NAMALWA (cell line): ENCODE data around the gene PCSK6.

ENCODE experiments used
- DNase-seq: peaks from one replicate; pipeline ENCODE4 v3.0.0-alpha.2; 2015; ENCODE audit warnings: low spot score

PCSK6 gene

DNA sequence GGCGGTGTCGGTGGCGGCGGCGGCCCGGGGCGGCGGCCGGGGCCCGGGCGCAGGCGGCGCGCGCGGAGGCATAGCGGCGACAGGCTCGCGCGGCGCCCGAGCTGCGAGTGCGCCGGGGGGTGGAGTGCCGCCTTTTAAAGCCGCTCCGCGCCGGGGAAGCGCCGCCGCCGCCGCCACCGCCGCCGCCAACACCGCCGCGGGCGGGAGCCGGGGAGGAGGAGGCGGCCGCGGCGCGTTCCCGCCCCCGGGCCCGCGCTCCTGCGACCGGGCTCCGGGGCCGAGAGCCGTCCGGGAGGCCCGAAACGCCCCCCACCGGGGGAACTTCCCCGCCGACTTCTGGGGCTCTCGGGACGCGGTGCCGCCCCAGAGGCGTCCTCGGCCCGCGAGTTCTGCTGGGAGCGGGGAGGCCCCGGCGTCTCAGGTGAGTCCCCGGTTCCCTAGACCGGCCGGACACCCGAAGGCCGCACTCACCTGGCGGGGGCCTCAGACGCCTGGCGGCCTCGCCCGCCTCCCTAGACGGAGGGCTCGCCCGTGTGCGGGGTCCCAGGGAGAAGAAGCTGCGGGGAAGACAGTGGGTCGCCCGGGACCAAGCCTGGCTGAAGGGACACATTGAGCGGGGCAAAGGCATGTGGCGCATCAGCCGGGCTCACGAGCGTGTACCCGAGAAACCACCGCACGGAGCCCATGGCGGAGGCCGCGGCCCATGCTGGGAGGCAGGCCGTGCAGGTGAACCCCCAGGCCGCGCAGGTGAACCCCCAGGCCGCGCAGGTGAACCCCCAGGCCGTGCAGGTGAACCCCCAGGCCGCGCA is at the start of gene PCSK6:
PCSK6 (minus strand) TSS at position 109 of the 809 bp plus-strand sequence; CDS start at position 72, 37 bp downstream.
- DNase-seq: no peak

DNA sequence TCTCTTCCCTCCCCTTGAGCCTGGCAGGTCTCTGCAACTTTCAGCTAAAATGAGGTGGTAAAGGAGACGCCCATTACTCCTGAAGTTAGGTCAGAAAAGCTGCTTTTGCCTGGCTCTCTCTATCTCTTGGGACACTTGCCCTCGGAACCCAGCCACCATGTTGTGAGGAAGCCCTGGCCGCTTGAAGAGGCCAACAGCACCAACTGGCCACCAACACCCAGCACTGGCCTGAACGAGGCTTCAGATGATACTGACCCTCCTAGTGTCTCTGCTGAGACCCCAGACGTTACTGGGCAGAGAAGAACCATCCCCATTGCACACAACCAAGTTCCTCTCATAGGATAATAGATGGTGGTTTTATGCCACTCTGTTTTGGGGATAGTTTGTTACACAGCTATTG is 49.5 kb upstream of the PCSK6 start:
- no peak for DNase-seq

DNA sequence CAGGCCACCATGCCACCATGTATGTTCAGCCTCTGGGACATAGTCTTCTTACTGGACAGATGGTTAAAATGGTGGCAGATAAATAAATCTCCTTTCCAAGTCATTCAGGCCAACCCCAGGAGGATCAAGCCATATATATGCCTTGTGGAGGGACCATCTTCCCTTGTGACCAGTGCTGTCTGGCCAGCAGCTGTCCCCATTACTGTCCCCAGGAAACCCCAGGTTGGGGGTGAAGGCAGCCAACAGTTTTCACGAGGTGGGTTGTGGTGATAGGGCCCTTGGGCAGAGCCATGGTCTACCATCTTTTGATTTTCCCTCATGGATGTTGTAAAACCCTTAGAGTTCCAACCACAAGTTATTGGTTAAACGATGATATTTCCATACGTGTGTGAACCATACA is 48.7 kb upstream of the PCSK6 start:
- DNase-seq: no peak

DNA sequence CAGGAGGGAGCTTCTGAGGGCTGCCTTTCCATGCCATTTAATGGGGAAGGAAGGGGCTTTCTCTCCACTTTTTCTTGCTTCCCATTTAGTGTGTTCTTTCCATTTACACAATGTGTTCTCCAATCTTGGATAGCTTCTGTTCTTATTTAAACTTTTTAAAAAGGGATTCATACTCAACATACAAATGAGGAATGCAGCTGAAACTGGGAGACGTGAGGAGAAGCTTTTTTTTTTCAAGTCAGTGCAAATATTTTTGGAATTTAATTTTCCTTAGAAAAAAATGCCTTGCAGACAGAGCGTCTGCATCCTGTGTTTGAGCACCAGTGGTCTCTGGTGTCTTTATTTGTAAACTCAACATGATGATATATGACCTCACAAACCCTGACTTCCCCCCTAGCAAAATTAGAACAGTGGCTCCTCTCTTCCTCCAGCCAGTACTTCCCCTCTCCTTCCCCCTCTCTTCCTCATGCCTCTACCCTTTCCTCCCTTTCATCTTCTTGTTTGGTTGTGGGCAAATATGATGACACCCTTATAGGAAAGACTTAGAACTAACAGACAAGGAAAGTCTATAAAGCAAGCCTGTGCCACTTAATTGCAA is 48.1 kb upstream of the PCSK6 start:
- DNase-seq: no peak

DNA sequence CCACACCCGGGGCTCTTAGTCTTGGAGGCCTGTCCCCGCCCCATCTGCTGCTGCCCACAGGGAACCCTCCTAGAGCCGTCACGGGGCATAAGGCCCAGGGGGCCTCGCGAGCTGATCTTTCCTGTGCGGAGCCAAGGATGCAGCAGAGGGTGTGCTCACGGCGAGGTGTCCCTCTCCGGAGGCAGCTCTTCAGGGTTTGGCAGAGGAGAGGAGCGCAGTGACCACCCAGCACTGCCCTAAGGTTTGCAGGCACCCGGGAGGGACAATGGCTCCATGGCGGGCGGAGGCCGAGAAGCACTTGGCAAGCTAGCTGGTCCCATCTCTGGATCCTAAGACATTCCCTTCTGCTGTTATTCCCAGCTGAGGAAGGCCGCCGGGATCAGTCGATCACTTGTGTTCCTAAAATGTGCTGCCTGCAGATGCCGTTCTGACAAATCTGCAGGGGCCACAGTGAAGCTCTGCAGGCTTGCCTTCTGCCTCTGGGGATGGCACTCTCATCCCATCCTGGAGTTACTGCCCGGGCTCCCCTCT is 47.4 kb upstream of the PCSK6 start:
- no peak for DNase-seq

DNA sequence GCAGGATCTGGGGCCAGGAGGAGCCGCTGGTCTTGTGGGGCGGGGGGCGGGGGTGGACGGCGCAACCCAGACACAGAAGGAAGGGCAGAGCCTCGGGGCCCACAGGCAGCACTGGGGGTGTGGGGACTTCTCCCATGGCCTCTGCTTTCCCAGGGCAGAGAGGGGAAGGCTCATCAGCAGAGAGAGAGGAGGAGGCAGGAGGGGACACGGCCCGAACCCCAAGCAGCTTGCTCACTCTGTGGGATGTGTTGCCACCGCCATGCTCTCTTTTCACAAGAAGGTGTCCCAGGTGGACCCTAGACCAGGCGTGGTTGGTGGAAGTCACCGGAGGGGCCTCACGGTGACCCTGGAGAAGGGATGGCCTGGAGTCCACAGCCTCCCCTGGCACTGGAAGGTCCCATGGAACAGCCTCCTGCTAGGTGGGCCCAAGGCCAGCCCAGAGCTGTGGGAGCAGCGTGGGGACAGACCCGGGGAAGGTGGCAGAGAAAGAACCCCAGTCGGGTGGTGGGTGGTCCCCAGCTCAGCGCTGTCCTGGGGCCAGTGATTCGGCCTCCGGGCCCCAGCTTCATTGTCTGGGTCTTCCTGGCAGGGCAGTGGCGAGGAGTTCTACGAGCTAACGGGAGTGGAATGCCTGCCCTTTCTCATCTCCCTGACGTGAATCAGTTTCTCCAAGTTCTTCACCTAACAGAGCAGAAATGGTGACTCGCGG is 46.8 kb upstream of the PCSK6 start:
- no peak for DNase-seq

DNA sequence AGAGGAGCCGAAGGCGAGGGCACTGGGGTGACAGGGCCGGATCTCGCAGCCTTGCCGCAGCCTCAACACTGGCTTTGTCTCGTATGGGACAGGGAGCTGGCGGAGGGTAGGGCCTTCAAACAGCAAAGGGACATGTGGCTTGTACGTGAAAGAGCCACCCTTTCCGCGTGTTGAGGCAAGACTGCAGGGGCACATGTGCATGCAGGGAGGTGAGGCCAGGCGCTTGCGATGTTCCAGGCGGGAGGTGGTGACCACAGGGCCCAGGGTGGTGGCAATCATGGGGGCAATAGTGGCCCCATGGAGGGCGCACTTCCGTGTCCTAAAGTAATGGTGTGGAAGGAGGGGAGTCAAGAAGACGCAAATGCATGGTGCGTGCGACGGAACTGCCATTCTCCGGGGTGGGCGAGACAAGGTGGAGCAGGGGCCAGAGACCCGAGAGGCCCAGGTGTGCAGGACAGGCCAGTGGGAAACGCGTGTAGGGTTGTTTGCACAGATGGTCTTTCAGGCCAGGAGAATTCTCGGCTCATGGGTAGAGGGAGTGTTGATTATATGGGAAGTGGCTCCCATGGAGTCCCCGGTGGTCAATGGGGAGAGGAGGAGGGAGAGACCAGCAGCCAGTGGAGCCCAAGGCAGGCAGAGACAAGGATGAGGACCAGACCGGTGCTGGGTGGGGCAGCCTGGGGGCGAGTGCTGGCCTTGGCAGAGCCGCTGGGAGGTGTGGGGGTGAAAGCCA is 45.8 kb upstream of the PCSK6 start:
- DNase-seq: no peak

DNA sequence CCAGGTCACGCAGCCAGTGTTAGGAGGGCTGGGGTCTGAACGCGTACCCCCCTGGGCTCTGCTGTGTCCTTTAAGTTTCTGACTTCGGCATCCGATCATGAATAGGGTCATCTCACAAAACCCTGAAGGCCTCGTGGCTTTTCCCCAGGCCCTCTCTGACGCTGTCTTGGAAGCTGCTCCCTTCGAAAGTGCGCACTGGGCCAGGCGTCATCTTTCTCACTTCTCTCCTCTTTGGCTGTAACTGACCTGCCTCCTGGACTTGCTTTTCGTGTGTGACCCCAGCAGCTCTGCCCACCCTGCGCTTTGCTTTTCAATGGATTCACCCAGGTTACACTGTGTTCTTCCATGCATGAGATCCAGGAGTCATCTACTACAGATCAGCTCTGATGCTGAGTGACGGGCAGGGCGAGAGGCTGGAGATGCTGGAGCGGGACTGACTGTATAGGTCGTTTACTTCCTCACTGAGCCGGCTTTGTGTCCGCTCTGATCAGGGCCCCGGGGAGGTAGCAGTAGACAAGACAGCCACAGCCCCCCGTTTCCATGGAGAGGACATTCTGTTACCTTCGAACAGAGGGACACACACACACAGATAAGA is 45.0 kb upstream of the PCSK6 start:
- no peak for DNase-seq

DNA sequence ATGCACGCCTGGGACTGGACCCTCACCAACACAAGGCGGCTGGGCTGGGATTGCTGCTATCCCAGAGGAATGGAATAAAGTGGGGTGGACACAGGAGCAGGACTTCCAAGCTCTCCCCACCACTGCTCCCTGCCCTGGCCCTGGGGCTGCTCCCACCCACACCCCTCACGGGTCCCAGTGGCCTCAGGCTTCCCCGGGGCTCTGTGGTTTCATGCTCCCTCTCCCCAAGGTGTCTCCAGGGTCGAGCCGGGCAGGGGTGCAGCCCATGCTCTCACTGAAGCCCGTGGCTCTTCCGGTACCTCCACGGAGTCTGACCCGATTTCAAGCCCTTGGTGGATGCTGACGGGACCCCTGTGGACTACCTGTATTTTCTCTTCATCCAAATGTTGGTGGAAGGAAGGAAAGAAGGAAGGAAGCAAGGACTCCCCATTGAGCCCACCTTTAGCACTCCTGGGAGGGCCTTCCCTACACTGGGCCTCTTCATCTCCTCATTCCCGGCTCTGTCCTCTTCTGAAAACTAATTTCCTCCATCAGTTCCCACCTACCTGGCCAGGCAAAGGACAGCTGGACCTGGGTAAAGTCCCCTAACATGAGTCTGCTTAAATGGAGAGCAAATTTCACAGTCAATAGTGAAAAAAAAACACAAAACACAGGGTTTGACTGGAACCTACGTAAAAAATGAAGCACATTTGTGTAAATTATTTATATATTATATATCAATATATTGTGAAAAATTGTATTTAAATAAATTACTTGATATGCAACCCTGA is 44.0 kb upstream of the PCSK6 start:
- no peak for DNase-seq

DNA sequence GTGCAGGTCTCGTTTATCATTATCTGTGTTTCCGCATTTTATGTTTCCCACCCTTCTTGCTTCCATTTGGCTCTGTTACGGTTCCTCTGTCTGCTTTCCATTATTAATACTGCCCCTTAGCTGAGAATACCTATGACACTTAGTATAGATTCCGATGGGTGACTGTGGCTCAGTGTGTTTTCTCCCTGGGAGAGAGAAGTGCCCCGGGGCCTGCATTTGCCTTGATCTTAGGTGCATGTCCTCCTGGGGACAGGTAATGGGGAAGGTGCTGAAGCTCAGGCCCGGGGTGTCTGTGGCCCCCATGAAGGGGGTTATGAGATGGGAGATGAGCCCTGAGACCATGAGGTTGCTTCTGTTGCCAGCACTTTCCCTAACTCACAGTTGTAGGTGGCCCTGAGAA is 43.4 kb upstream of the PCSK6 start:
- DNase-seq: no peak

DNA sequence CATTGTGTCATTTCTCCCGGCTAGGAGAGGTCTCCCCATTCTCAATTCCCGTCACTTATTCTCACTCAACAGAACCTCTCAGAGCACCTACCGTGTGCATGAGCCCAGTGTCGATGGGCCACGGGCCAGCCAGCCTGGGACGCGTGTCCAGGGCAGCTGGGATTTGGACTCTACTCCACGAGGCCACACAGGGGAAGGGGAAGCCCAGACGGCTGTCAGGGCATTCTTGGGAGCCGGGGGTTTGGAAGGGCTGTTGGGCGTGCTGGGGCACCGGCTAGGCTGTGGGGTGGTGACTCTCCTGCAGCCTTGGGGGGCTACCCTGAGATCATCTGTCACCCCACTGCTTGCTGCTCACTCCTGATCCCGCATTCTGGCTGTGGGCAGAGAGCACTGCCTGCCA is 41.7 kb upstream of the PCSK6 start:
- no peak for DNase-seq

DNA sequence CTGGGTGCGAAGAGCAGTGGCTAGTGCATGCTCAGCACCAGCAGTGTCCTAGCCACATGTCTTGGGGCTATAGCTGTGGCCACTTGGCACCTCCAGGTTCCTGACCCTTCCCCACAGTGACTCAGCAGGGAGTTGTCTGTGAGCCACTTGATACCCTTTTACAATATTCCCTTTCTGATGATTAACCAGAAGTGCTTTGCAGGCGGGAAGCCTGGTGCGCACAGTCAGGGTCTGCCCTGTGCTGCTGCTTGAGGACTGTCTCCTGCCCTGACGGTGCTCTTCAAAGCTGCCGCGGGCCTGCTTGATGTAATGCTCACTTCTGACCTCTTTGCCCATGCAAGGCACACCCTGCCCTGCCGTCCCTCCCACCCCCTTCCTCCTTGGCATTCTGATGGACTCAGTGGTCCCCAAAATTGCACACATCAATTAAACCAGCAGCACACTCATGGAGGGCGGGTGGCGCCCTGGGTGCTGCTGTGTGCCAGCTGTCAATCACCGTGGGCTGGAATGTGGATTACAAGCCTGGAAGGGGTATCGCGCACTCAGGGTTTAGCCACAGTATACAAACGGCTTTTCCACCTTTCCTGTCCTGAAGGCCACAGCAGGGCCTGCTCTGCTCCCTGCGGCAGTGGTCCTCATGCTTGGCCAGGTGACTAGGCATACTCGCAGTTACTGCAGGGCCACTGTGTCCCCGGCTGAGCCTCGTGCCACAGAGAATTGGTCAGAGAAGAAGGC is 40.9 kb upstream of the PCSK6 start:
- no peak for DNase-seq

DNA sequence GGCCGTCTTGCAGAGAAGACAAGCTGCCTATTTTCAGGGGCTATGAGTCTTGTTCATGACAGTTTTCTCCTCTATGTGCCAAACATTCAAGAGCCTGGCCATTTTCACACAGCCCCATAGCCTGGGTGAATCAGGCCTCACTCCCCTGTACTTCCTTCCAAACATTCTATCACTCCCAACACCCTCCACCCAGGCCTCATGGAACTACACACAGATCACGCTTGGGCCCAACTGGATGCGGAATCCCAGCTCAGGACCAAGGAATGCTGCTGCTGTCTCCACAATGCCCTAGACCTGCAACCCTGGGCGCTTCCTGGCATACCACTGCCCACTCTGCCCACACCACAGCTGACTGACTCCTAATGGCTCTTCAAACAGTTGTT is 39.4 kb upstream of the PCSK6 start:
- DNase-seq: no peak

DNA sequence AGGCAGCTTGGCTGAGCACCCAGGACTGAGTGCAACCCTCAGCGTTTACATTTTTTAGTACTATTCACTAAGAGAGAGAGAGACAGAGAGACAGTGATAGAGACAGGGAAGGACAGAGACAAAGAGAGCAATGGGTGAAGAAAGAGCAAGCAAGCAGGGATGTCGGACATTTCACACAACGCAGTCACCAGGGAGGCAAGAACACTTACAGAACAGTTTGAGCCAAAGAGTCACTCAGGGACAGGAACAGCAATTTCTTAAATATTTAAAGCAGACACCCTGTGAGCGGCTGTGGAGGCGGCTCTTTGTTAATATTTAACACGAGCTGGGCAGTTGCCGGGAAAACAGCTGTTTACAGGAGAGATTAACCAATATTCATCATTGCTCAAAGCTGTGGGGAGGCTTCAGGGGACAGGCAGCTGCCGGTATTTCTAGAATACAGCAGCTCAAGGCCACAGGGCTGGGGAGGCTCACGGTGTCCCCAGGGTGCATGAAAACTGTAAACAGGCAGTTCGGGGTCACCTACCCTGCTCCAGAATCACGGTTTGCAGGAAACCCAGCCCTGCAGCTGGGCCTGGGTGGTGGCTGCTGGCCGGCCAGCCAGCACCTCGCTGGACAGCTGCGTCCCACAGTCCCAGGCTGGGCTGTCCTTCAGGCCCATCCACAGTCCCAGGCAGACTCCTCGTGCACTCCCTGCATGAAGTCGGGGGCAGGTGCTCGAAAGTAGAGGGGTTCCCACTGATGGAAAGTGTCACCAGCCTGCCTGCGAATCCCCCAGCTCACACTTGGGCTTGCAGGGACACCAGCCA is 38.8 kb upstream of the PCSK6 start:
- DNase-seq: no peak

DNA sequence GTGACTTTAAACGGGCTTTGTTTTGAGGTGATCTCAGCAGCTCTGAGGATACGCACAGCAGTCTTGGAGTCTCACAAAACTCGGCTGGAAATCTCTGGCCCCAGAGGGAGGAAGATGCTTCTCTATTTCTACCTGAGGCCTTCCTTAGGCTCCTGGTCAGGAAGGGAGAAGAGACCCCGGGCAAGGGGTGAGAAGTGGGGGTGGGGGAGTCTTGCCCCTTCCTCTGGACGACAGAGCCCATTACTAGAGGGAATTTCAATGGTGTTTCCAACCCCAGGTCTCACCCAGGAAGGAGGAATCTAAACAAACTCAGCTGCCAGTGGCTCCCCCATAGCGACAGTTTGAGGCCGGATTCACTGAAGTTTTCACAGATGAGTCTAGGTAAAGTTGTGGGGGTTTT is 37.4 kb upstream of the PCSK6 start:
- DNase-seq: no peak

DNA sequence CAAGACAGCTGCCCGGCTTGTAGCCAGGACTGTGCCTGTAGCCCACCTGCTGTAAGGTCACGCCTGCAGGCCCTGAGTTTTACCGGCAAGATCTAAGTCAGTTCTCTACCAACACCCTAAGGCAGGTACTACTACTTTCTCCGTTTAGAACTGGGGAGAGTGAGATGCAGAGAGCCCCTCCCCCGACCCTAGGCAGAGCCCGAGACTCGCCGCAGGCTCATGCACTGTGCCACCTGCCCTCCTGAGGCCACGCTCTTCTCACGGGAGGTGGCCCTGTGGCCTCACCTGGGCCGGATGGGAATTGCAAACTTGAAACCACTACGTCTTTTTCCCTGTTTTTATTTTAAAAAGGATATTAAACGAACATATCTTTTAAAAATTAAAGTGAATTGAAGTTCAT is 36.9 kb upstream of the PCSK6 start:
- no peak for DNase-seq

DNA sequence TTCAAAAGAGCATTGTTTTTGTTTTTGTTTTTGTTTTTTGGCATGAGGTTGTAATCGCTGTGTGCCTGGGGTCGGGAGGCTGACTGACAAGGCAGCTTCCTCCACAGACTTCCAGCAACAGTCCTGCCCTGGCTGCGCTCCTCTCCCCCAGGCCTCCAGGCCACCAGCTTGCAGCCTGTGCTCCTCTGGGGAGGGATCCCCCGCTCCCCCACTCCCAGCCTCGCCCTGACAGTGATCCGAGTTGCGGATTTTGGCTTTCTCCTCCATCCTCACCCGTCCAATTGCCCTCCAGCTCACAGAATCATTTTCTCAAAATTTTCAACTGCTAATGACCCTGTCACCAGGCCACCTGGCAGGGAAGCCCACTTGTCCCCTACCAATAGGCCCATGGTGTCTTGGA is 36.5 kb upstream of the PCSK6 start:
- DNase-seq: no peak

DNA sequence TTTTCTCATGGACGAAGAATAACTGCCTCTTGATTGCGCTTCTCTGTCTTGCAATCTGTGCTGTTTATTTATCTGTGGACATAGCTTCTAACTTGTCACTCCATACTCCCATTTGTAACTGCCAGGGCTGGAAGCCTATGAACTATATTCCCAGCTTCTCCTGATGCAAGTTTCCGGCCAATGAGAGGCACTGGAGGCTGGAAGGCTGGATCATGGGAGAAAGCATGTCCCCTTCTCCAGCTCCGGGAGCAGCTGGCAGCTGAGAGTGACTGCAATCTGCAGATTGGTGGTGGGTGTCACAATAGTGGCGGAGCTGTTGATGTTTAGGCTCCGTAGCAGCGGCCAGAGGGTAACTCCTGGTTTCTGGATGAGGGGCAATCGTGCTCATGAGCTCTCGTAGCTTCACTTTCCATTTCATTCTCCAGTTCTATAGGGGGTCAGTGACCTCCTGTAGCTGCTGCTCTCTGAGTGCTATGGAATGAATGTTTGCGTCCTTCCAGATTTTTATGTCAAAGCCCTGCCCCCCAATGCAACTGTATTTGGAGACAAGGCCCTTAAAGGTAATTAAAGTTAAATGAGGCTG is 35.7 kb upstream of the PCSK6 start:
- DNase-seq: no peak

DNA sequence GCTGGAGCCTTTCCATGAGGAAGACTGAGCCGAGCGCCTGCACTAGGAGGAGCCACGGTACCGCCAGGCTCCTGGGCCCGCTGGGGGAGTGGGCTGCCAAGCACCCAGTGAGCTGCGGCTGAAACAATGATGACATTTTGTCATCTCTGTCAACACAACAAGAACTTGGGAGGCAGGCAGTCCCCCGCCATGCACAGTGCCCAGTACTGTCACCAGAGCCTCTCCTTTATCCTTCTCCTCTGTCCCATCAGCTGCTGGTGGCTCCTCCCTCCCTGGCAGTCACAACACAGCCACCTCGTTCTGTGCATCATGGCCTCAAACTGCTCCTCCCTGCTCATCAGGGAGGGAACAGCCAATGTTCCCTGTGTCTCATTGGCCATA is 34.0 kb upstream of the PCSK6 start:
- DNase-seq: no peak
